Thoracic aorta (tissue), 2 donors: Measurements from ENCODE around the gene DGKB. TPM values are rescaled to one million over a fixed set of nuclear protein-coding genes. Genes with fewer than 3 reads are reported as not detected.

Experiments used
- ATAC-seq: fragments of 150-250 bp; one replicate; pipeline ENCODE4 v1.8.0; 2017; ENCODE audit warnings: low read depth; ENCODE audit not compliant: insufficient number of reproducible peaks, low FRiP score
- DNase-seq: peaks from one replicate; pipeline ENCODE4 v3.0.0-alpha.2; 2020; ENCODE audit warnings: low spot score
- H3K27ac ChIP-seq, 2 donors: fragments of 200-600 bp; sonication (generic); 1 replicate in 1 of 2; 2 replicates in 1 of 2; pipeline ENCODE4 v1.5.1; 2016; ENCODE audit warnings: mild to moderate bottlenecking in 2 of 2, moderate library complexity in 2 of 2
- H3K27me3 ChIP-seq: fragments of 200-600 bp; sonication (generic); replicated peaks from 2 replicates; pipeline ENCODE4 v1.6.0; 2016; ENCODE audit warnings: mild to moderate bottlenecking; ENCODE audit not compliant: insufficient read depth
- H3K36me3 ChIP-seq: fragments of 200-600 bp; sonication (generic); one replicate; pipeline ENCODE4 v1.5.1; 2016
- H3K4me1 ChIP-seq, 2 donors: fragments of 200-600 bp; sonication (generic); 1 replicate in 1 of 2; 2 replicates in 1 of 2; pipeline versions ENCODE4 v1.5.1 to v1.6.0; 2016; ENCODE audit warnings: low read depth in 2 of 2, mild to moderate bottlenecking in 1 of 2; ENCODE audit not compliant: control insufficient read depth in 1 of 2
- H3K4me3 ChIP-seq: fragments of 200-600 bp; sonication (generic); 2 replicates; pipeline ENCODE4 v1.5.1; 2016; ENCODE audit warnings: mild to moderate bottlenecking
- H3K9me3 ChIP-seq: fragments of 200-600 bp; sonication (generic); 2 replicates; pipeline ENCODE4 v1.5.1; 2016
- total RNA-seq, 2 donors: library from RNA; depleted of rRNA; stranded (reverse); fragments of >200 nt; gene quantifications; one replicate each; pipeline versions ENCODE4 v1.1.0 to v1.2.3, GENCODE V29; 2016
- TF ChIP-seq, protein P1 (sequence below): fragments of 200-600 bp; sonication (generic); IDR thresholded peaks from one replicate; pipeline ENCODE4 v1.5.1; 2019; ENCODE audit warnings: antibody characterized with exemption

DGKB gene
- total RNA-seq, 2 donors from 2014 or later = 0.56 TPM; not detected in 1

DNA sequence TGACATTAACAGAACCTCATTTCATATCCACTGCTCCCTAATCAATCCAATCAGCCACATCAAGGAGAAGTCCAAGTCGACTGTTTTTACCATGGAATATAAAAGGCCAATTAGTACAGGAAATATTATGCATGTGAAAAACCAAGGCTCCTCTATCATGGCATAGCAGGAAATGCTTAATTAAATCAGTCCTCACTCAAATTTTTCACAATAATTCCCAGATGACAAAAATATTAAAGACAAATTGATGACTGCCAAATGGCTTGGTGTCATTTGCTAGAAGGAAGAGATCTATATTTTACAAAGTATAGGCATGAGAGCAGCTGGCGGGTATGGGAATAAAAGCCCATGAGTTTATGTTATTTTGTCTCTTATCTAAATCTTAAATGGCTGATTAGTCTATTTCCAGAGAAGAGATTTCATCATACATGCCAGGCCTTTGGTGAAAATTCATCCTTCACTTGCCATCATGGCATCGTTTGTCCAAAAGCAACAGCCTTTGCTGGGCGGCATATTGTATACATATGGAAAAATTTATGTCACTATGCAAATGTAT, 219.6 kb downstream of the DGKB start:
- H3K9me3 ChIP-seq = no peaks in the 10 kb centered on the region
- no peaks in the 10 kb centered on the region for H3K36me3 ChIP-seq
- H3K4me3 ChIP-seq = no peak overlapping the region
- ATAC-seq = no peak
- H3K27ac ChIP-seq = no peak overlapping the region
- no peaks in the 10 kb centered on the region for H3K4me1 ChIP-seq
- no peak for DNase-seq
- TF ChIP-seq, protein P1, sequence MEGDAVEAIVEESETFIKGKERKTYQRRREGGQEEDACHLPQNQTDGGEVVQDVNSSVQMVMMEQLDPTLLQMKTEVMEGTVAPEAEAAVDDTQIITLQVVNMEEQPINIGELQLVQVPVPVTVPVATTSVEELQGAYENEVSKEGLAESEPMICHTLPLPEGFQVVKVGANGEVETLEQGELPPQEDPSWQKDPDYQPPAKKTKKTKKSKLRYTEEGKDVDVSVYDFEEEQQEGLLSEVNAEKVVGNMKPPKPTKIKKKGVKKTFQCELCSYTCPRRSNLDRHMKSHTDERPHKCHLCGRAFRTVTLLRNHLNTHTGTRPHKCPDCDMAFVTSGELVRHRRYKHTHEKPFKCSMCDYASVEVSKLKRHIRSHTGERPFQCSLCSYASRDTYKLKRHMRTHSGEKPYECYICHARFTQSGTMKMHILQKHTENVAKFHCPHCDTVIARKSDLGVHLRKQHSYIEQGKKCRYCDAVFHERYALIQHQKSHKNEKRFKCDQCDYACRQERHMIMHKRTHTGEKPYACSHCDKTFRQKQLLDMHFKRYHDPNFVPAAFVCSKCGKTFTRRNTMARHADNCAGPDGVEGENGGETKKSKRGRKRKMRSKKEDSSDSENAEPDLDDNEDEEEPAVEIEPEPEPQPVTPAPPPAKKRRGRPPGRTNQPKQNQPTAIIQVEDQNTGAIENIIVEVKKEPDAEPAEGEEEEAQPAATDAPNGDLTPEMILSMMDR = no peak
- H3K27me3 ChIP-seq = no peaks in the 10 kb centered on the region

DNA sequence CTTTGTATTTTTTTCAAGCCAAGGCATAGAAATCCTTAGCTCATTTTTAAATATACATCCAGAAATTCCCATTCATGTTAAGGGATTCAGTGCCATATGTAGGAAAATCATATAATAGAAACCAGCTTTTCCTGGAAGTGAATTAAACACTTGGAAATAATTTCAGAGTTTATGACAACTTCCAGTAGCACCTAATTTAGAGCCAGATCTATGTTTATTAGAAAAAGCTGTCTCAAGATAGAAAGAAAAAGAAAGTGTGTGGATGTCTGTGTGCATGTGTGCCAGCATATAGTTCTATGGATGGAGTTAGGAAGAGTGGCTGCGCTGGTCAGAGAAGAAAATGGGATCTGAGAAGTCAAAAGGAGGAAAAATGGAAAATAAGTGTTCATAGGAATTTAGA, 225.7 kb downstream of the DGKB start:
- no peak for DNase-seq
- Histone ChIP-seq H3K9me3 (no peaks in the 10 kb centered on the region), H3K27me3 (no peaks in the 10 kb centered on the region), H3K4me3 (no peak overlapping the region), H3K36me3 (no peaks in the 10 kb centered on the region), H3K27ac (no peak overlapping the region), H3K4me1 (no peaks in the 10 kb centered on the region)
- TF ChIP-seq, protein P1 = no peak
- no peak for ATAC-seq

DNA sequence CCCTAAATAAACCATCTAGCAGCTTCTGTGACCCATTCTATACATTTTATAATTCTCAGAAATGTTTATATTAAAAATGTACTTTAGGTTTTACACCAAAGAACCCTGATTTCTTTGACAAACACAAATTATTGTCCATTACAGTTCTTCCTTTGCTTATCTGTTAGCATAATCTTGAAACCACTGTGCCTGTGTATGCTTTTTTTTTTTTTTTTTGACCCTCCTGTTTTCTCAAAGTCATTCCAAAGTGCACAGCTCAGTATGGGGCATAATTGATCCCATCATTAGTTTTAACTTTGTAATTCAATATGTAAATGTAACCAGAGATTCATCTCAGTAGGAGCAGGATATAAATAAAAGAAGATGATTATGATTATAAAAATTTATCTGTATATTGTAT, 229.3 kb downstream of the DGKB start:
- Histone ChIP-seq H3K36me3 (no peaks in the 10 kb centered on the region), H3K27ac (no peak overlapping the region), H3K9me3 (no peaks in the 10 kb centered on the region), H3K4me1 (no peaks in the 10 kb centered on the region), H3K4me3 (no peak overlapping the region), H3K27me3 (no peaks in the 10 kb centered on the region)
- DNase-seq (no peak), ATAC-seq (no peak)
- TF ChIP-seq, protein P1 = no peak

DNA sequence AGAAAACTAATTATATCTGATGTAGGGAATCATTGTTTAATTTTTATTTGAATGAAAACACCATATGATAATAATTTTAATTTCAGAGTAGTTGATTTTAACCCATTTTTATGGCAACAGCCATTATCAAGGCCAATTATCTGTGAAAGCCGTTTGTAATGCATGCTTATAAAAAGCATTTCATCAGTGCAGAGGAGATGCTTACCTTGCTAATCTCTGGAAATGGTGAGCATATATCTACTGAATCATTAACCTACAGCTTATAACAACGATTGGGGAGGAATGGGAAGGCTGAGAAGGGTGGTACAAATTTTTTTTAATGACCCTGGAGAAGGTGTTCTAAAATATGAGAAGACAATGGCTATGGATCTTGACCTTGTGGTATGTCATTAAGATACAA, 235.6 kb downstream of the DGKB start:
- H3K4me1 ChIP-seq = no peaks in the 10 kb centered on the region
- ATAC-seq (no peak), DNase-seq (no peak)
- TF ChIP-seq, protein P1 = no peak
- no peaks in the 10 kb centered on the region for H3K27me3 ChIP-seq
- no peaks in the 10 kb centered on the region for H3K9me3 ChIP-seq
- H3K36me3 ChIP-seq = no peaks in the 10 kb centered on the region
- H3K27ac ChIP-seq = no peak overlapping the region
- no peak overlapping the region for H3K4me3 ChIP-seq

DNA sequence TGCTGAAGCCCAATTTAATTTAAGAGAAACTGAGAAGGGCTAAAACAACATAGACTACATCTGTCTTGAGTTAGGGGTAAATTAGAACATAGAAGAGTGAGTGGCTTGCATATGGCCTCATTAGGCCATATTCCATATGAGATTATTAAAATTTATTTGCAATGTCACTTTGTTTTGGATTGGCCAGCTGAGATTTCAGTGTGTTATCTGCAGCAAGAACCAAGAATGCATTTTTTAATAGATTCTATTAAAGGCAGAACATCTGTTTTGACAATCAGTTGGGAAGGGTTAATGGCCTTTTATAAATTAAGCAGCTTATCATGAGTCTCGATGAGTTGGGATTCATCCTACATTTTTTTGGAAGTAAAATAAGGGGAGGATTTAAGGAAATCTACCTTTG, 236.2 kb downstream of the DGKB start:
- ATAC-seq = no peak
- Histone ChIP-seq H3K4me1 (no peaks in the 10 kb centered on the region), H3K9me3 (no peaks in the 10 kb centered on the region), H3K4me3 (no peak overlapping the region), H3K27me3 (no peaks in the 10 kb centered on the region), H3K27ac (no peak overlapping the region), H3K36me3 (no peaks in the 10 kb centered on the region)
- no peak for DNase-seq
- TF ChIP-seq, protein P1 = no peak
